ENCODE measurements around the gene PRKAR2B.
"Not testable (repeated sequence)": the region's sequence is repeated elsewhere in the genome, so short reads cannot be mapped to it uniquely, and the experiment has no call there.

The PRKAR2B gene

DNA sequence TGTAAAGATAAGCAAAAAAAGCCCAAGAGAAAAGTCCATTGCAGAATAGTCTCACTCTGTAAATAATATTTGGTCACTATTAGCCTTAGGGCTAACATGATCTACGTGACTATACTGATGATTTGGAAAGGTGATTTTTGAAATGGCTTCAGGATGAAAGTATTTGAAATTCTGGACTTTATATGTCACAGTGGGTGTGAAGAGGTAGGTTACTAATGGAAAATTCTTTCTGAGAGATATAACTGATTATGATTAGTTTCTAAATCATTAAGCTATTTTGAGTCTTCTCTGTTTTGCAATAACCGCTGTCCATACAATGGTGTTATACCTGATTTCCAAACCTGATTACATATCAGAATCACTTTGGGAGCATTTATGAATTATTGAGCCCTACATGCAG is 104.2 kb downstream of the PRKAR2B start:
- no peaks in the 10 kb centered on the region for H3K36me3 ChIP-seq (ENCODE audit: control insufficient read depth, insufficient read depth, low read length)
- no peaks in the 10 kb centered on the region for H3K27me3 ChIP-seq (ENCODE audit: control insufficient read depth, insufficient read depth, low read length)
- no peak overlapping the region for H3K9ac ChIP-seq (ENCODE audit: low read length)
- peaks cover 12% of the 10 kb centered on the region for H3K4me1 ChIP-seq (ENCODE audit: control insufficient read depth, insufficient read depth, low read length)
- no peak overlapping the region for H3K4me3 ChIP-seq (ENCODE audit: low read depth, low read length)
- no peaks in the 10 kb centered on the region for H3K9me3 ChIP-seq (ENCODE audit: control insufficient read depth, insufficient read depth, low read depth, low read length)
- H3K27ac ChIP-seq (ENCODE audit: low read depth, low read length), result no peak overlapping the region

DNA sequence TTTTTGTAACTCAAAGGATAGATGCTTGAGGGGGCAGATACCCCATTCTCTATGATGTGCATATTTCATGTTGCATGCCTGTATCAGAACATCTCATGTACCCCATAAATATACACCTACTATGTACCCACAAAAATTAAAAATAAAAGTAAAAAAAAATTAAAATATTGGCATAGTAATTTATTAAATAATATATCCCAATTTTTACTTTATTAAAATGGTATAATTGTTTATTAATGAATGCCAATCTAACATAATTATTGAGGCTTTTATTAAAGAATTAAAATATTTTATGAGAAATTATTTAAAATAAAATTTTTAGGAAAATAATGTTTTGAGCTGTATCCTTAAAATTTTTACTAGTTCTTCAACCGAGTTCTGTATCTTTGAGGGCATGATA is 105.4 kb downstream of the PRKAR2B start:
- Histone ChIP-seq H3K4me1 (ENCODE audit: control insufficient read depth, insufficient read depth, low read length) (peaks cover 10% of the 10 kb centered on the region), H3K27me3 (ENCODE audit: control insufficient read depth, insufficient read depth, low read length) (no peaks in the 10 kb centered on the region), H3K36me3 (ENCODE audit: control insufficient read depth, insufficient read depth, low read length) (no peaks in the 10 kb centered on the region), H3K9ac (ENCODE audit: low read length) (no peak overlapping the region), H3K4me3 (ENCODE audit: low read depth, low read length) (no peak overlapping the region), H3K27ac (ENCODE audit: low read depth, low read length) (no peak overlapping the region), H3K9me3 (ENCODE audit: control insufficient read depth, insufficient read depth, low read depth, low read length) (no peaks in the 10 kb centered on the region)

DNA sequence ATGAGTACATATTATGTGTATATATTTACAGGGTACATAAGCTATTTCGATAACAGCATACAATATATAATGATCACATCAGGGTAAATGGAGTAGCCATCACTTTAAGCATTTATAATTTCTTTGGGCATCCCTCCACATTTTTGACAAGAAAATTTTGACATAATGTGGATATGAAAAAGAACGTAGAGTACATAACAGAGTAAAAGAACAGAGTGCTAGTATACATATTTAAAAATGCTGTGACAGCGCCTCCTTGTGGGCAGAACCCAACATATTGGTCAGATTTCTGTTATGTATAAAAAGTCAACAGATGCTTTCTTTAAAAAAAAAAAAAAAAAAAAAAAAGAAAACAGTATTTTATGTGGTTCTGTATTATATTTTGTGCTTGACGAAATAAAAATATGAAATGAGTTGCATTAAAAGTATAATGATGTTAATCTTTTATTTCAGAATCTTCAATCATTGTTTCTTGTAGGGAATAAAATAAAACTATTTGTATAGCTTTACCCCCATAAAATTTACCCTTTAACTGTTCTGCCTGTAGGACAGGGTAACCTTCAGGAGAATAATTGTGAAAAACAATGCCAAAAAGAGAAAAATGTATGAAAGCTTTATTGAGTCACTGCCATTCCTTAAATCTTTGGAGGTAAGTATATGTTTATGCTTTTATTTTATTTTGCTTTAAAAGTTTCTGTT is 106.0 kb downstream of the PRKAR2B start:
- Histone ChIP-seq H3K9me3 (ENCODE audit: control insufficient read depth, insufficient read depth, low read depth, low read length) (no peaks in the 10 kb centered on the region), H3K4me1 (ENCODE audit: control insufficient read depth, insufficient read depth, low read length) (peaks cover 9% of the 10 kb centered on the region), H3K27me3 (ENCODE audit: control insufficient read depth, insufficient read depth, low read length) (no peaks in the 10 kb centered on the region), H3K27ac (ENCODE audit: low read depth, low read length) (no peak overlapping the region), H3K36me3 (ENCODE audit: control insufficient read depth, insufficient read depth, low read length) (no peaks in the 10 kb centered on the region), H3K9ac (ENCODE audit: low read length) (no peak overlapping the region), H3K4me3 (ENCODE audit: low read depth, low read length) (no peak overlapping the region)

DNA sequence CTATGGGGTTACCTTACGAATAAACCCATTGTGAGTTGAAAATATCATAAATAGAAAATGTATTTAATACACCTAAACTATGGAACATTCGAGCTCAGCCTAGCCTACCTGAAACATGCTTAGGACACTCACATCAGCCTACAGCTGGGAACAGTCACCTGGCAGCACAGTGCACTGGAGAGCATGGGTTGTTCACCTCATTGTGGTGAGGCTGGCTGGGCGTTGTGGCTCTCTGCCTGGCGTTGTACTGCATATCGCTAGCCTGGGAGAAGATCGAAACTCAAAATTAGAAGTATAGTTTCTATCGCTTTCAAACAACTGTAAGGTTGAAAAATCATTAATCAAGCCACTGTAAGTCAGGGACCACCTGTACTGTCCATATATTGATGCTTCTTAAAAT is 107.0 kb downstream of the PRKAR2B start:
- H3K4me1 ChIP-seq (ENCODE audit: control insufficient read depth, insufficient read depth, low read length), result peaks cover 9% of the 10 kb centered on the region
- no peak overlapping the region for H3K9ac ChIP-seq (ENCODE audit: low read length)
- H3K9me3 ChIP-seq (ENCODE audit: control insufficient read depth, insufficient read depth, low read depth, low read length), result no peaks in the 10 kb centered on the region
- no peak overlapping the region for H3K4me3 ChIP-seq (ENCODE audit: low read depth, low read length)
- no peak overlapping the region for H3K27ac ChIP-seq (ENCODE audit: low read depth, low read length)
- H3K36me3 ChIP-seq (ENCODE audit: control insufficient read depth, insufficient read depth, low read length), result no peaks in the 10 kb centered on the region
- H3K27me3 ChIP-seq (ENCODE audit: control insufficient read depth, insufficient read depth, low read length), result no peaks in the 10 kb centered on the region

- H3K27me3 ChIP-seq (ENCODE audit: control insufficient read depth, insufficient read depth, low read length), result no peaks in the 10 kb centered on the region
- H3K9ac ChIP-seq (ENCODE audit: low read length), result no peak overlapping the region
- H3K36me3 ChIP-seq (ENCODE audit: control insufficient read depth, insufficient read depth, low read length), result no peaks in the 10 kb centered on the region
- no peak overlapping the region for H3K27ac ChIP-seq (ENCODE audit: low read depth, low read length)
- H3K4me3 ChIP-seq (ENCODE audit: low read depth, low read length), result no peak overlapping the region
- H3K4me1 ChIP-seq (ENCODE audit: control insufficient read depth, insufficient read depth, low read length), result peaks cover 7% of the 10 kb centered on the region
- H3K9me3 ChIP-seq (ENCODE audit: control insufficient read depth, insufficient read depth, low read depth, low read length), result no peaks in the 10 kb centered on the region
These were observed 107.5 kb downstream of the PRKAR2B start for GRCh38 chr7:107152011-107152410.

GRCh38 chr7:107154826-107155225 is 110.3 kb downstream of the PRKAR2B start:
- H3K27me3 ChIP-seq (ENCODE audit: control insufficient read depth, insufficient read depth, low read length), result no peaks in the 10 kb centered on the region
- no peak overlapping the region for H3K4me3 ChIP-seq (ENCODE audit: low read depth, low read length)
- H3K9ac ChIP-seq (ENCODE audit: low read length), result no peak overlapping the region
- peaks cover 5% of the 10 kb centered on the region; the same call in 1 of the 2 replicates for H3K36me3 ChIP-seq (ENCODE audit: control insufficient read depth, insufficient read depth, low read length)
- H3K9me3 ChIP-seq (ENCODE audit: control insufficient read depth, insufficient read depth, low read depth, low read length), result no peaks in the 10 kb centered on the region
- no peak overlapping the region for H3K27ac ChIP-seq (ENCODE audit: low read depth, low read length)
- H3K4me1 ChIP-seq (ENCODE audit: control insufficient read depth, insufficient read depth, low read length), result no peaks in the 10 kb centered on the region

GRCh38 chr7:107155726-107156125 is 111.2 kb downstream of the PRKAR2B start:
- not testable (repeated sequence) for H3K4me1 ChIP-seq (ENCODE audit: control insufficient read depth, insufficient read depth, low read length); H3K27me3 ChIP-seq (ENCODE audit: control insufficient read depth, insufficient read depth, low read length); H3K9ac ChIP-seq (ENCODE audit: low read length); H3K9me3 ChIP-seq (ENCODE audit: control insufficient read depth, insufficient read depth, low read depth, low read length); H3K36me3 ChIP-seq (ENCODE audit: control insufficient read depth, insufficient read depth, low read length); H3K27ac ChIP-seq (ENCODE audit: low read depth, low read length); H3K4me3 ChIP-seq (ENCODE audit: low read depth, low read length)

- H3K4me1 ChIP-seq (ENCODE audit: control insufficient read depth, insufficient read depth, low read length), result no peaks in the 10 kb centered on the region
- no peak overlapping the region for H3K27ac ChIP-seq (ENCODE audit: low read depth, low read length)
- H3K9ac ChIP-seq (ENCODE audit: low read length), result no peak overlapping the region
- H3K4me3 ChIP-seq (ENCODE audit: low read depth, low read length), result no peak overlapping the region
- H3K27me3 ChIP-seq (ENCODE audit: control insufficient read depth, insufficient read depth, low read length), result no peaks in the 10 kb centered on the region
- no peaks in the 10 kb centered on the region for H3K9me3 ChIP-seq (ENCODE audit: control insufficient read depth, insufficient read depth, low read depth, low read length)
- peaks cover 5% of the 10 kb centered on the region; the same call in 1 of the 2 replicates for H3K36me3 ChIP-seq (ENCODE audit: control insufficient read depth, insufficient read depth, low read length)
These were observed 112.6 kb downstream of the PRKAR2B start for GRCh38 chr7:107157091-107157490.

GRCh38 chr7:107158028-107158427 is 113.5 kb downstream of the PRKAR2B start:
- no peaks in the 10 kb centered on the region for H3K4me1 ChIP-seq (ENCODE audit: control insufficient read depth, insufficient read depth, low read length)
- H3K27me3 ChIP-seq (ENCODE audit: control insufficient read depth, insufficient read depth, low read length), result no peaks in the 10 kb centered on the region
- H3K9me3 ChIP-seq (ENCODE audit: control insufficient read depth, insufficient read depth, low read depth, low read length), result no peaks in the 10 kb centered on the region
- H3K4me3 ChIP-seq (ENCODE audit: low read depth, low read length), result no peak overlapping the region
- no peak overlapping the region for H3K27ac ChIP-seq (ENCODE audit: low read depth, low read length)
- no peak overlapping the region for H3K9ac ChIP-seq (ENCODE audit: low read length)
- peaks cover 5% of the 10 kb centered on the region; the same call in 1 of the 2 replicates for H3K36me3 ChIP-seq (ENCODE audit: control insufficient read depth, insufficient read depth, low read length)

GRCh38 chr7:107160389-107160788 is 115.9 kb downstream of the PRKAR2B start:
- H3K27me3 ChIP-seq (ENCODE audit: control insufficient read depth, insufficient read depth, low read length), result no peaks in the 10 kb centered on the region
- peaks cover 5% of the 10 kb centered on the region; the same call in 1 of the 2 replicates for H3K36me3 ChIP-seq (ENCODE audit: control insufficient read depth, insufficient read depth, low read length)
- H3K9ac ChIP-seq (ENCODE audit: low read length), result no peak overlapping the region
- peaks cover 2% of the 10 kb centered on the region; the same call in 1 of the 2 replicates for H3K4me1 ChIP-seq (ENCODE audit: control insufficient read depth, insufficient read depth, low read length)
- H3K27ac ChIP-seq (ENCODE audit: low read depth, low read length), result no peak overlapping the region
- no peak overlapping the region for H3K4me3 ChIP-seq (ENCODE audit: low read depth, low read length)
- no peaks in the 10 kb centered on the region for H3K9me3 ChIP-seq (ENCODE audit: control insufficient read depth, insufficient read depth, low read depth, low read length)

DNA sequence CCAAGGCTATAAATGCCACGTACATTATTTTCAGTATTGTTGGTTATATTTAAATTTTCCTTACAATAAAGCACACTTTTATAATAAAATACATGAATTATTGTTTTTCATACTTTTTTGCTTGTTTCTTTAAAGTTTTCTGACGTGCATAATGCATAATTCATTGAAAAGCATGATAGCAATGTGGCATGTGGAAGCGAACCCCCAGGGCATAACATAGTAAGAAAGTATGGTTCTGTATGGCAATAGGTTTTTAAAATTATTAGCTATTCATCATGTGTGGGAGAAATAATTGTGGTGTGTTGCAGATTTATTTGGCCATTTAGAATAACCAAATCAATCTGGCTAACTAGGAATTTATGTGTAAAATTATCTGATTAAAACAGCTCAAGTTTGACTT is 116.9 kb downstream of the PRKAR2B start:
- Histone ChIP-seq H3K9ac (ENCODE audit: low read length) (no peak overlapping the region), H3K27me3 (ENCODE audit: control insufficient read depth, insufficient read depth, low read length) (no peaks in the 10 kb centered on the region), H3K4me1 (ENCODE audit: control insufficient read depth, insufficient read depth, low read length) (peaks cover 7% of the 10 kb centered on the region; the same call in 1 of the 2 replicates), H3K4me3 (ENCODE audit: low read depth, low read length) (no peak overlapping the region), H3K36me3 (ENCODE audit: control insufficient read depth, insufficient read depth, low read length) (peaks cover 5% of the 10 kb centered on the region; the same call in 1 of the 2 replicates), H3K27ac (ENCODE audit: low read depth, low read length) (no peak overlapping the region), H3K9me3 (ENCODE audit: control insufficient read depth, insufficient read depth, low read depth, low read length) (no peaks in the 10 kb centered on the region)
